ENCODE measurements around the gene MZT2B. TPM values are rescaled to one million over a fixed set of nuclear protein-coding genes. Genes with fewer than 3 reads are reported as not detected.

MZT2B gene
- 222 and 261 TPM in 2 replicates for total RNA-seq

GRCh38 chr2:130181880-130182682, at the start of gene MZT2B:
MZT2B (plus strand) TSS chr2:130182262; CDS start chr2:130182283, 21 bp downstream.

GRCh38 chr2:130145006-130145414, 37.1 kb upstream of the MZT2B start, which contains the start of gene CCDC74B:
CCDC74B (minus strand) TSS chr2:130145112; CDS start chr2:130144996, 116 bp downstream.

GRCh38 chr2:130181325-130181879, 660 bp upstream of the MZT2B start, which contains the start of gene SMPD4:
SMPD4 (minus strand) TSS chr2:130181602; CDS start chr2:130176592, 5,010 bp downstream.

GRCh38 chr2:130198343-130198742, 16.3 kb downstream of the MZT2B start, which contains the start of gene TUBA3E:
TUBA3E (minus strand) TSS chr2:130198439; CDS start chr2:130198360, 79 bp downstream.

Other genes starting within 250 kb of the MZT2B start
- not detected in 2 replicates for gene RAB6C, start 202.6 kb upstream of the MZT2B start, total RNA-seq
- not detected in 2 replicates for gene POTEF, start 53.0 kb upstream of the MZT2B start, total RNA-seq
- gene CCDC74B, start 37.1 kb upstream of the MZT2B start, total RNA-seq = 10.6 and 11.2 TPM in 2 replicates
- gene SMPD4, start 660 bp upstream of the MZT2B start, total RNA-seq = 42.2 and 47.6 TPM in 2 replicates
- not detected in 2 replicates for gene TUBA3E, start 16.2 kb downstream of the MZT2B start, total RNA-seq
- gene IMP4, start 160.6 kb downstream of the MZT2B start, total RNA-seq = 93.8 and 121 TPM in 2 replicates
- 13.8 and 22.2 TPM in 2 replicates for gene PTPN18, start 173.8 kb downstream of the MZT2B start, total RNA-seq

Measured in myometrial cell (primary cell).